HG02938 (cell line): Measurements from ENCODE around the gene METAP1D.
"Not testable (repeated sequence)": the region's sequence is repeated elsewhere in the genome, so short reads cannot be mapped to it uniquely, and the experiment has no call there.

Experiments used
- ATAC-seq: cut with Tn5 transposase; IDR thresholded peaks from one replicate; pipeline ENCODE4 v1.9.1; 2021; ENCODE audit warnings: mild to moderate bottlenecking, moderate library complexity; ENCODE audit not compliant: unreplicated experiment

Gene METAP1D

DNA sequence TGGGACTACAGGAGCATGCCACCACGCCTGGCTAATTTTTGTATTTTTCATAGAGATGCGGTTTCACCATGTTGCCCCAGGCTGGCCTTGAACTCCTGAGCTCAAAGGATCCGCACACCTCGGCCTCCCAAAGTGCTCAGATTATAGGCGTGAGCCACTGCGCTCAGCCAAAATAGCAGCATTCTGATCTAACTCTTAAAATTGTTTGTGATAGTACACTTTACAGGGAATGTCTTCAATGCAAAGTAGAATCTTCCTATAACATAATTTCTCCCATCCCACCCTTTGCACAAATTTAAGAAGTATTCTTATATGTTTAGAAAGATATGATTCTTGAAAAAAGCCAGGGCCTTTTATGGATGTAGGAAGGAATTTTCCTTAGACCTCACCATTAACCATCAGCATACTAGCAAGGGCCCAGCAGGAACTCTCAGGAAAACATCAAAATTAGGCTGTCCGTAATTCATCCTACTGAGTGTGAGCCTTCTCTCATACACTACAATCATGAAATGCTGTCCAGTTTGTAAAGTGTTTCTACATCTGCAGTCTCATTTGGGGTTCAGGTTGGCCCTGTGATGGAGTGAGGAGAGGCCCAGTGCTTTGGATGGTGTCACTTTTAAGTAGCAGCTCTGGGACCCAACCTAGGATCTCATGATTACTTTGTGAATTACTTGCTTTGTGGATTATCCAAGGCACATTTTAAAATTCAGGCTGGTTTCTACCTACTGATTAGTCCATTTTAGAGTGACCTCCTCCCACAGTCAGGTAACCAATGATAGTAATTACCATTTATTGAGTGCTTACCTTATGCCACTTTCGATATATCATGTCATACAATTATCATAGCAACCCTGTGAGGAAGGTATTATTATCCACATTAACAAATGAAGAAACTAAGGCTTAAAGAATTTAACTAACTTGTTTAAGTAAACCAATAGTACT lies 48.1 kb downstream of the METAP1D start:
- no peak for ATAC-seq

GRCh38 chr2:172048508-172049503 lies 49.1 kb downstream of the METAP1D start:
- ATAC-seq = no peak

- ATAC-seq = no peak
Measured at GRCh38 chr2:172049567-172050120, 49.9 kb downstream of the METAP1D start.

- no peak for ATAC-seq
Measured at GRCh38 chr2:172050479-172051125, 50.8 kb downstream of the METAP1D start.

- ATAC-seq = no peak
Measured at GRCh38 chr2:172052000-172052983, 52.5 kb downstream of the METAP1D start.

- ATAC-seq = no peak
Measured at GRCh38 chr2:172053486-172053885, 53.7 kb downstream of the METAP1D start.

DNA sequence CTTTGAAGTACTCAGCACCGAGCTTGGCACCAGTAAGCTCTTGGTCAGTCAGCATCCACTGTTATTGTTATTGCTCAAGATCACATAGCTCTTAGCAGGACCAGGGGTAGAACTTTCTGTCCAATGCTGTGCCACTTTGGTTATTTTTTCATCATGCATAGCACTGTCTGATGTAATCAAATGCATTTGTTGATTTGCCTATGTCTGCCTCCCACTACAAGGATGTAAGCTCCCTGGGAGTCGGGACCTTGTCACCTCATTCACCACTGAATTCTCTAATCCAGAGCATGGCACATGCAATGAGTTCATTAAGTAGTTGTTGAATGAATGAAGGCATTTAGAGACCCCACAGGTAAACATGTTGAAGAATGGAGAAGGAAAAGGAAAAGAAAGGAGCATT lies 56.5 kb downstream of the METAP1D start:
- no peak for ATAC-seq

DNA sequence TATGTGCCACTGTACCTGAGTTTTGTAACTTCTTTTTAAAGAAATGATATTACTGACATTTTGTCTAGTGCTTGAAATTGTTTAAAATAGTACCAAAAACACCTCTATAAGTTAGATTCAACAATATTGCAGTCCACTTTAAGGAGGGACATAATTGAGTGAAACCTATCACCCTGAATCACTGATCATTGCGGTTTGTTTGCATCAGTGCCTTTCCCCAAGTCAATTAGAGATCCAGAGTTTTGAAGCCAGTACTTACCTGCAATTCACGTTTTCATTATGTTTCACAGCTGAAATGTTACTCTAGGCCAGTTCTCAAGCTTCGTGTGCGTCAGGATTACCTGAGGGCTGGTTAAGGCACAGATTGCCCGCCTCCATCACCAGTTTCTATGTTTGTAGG lies 58.9 kb downstream of the METAP1D start:
- ATAC-seq = no peak

DNA sequence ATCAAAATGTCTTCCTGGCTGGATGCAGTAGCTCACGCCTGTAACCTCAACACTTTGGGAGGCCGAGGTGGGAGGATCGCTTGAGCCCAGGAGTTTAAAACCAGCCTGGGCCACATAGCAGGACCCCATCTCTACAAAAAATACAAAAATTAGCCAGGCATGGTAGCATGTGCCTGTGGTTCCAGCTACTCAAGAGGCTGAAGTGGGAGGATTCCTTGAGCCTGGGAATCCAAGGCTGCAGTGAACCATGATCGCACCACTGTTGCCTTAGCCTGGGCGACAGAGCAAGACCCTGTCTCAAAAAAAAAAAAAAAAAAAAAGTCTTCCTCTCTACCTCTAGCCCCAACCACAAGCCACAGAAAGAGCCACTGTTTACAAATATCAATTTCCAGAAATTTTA lies 60.4 kb downstream of the METAP1D start:
- ATAC-seq = not testable (repeated sequence)

DNA sequence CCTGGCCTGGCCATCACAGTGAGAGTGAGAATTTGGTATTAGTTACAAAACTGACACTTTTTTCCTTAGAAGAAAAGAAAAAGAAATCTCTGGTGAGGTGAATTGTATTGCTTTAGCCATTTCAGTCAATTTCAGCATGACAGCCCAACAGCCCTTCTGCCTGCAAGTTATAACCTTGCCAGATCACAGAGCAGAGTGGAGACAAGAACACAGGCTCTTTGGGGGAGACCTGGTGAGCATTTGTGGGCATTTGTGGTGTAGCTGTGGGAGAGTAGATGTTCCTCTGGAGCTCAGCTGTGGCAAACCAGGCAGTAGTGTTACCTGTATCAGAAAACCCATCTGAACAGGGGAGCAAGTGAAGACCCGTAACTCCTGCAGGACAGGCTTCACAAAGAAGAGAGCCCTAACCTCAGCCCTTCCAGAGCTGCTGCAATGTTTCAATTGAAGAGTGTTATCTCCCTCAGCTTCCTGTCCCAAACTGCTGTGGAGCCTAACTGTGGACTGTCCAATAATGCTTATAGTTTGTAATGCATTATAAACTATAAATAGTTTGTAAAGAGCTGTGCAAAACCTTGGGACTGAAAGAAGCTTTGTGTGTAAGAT lies 62.8 kb downstream of the METAP1D start:
- ATAC-seq = no peak

- ATAC-seq = no peak
Measured at GRCh38 chr2:172063446-172063845, 63.7 kb downstream of the METAP1D start.

GRCh38 chr2:172065111-172065510 lies 65.4 kb downstream of the METAP1D start:
- ATAC-seq = no peak

- ATAC-seq = no peak
Measured at GRCh38 chr2:172066394-172066886, 66.7 kb downstream of the METAP1D start.

DNA sequence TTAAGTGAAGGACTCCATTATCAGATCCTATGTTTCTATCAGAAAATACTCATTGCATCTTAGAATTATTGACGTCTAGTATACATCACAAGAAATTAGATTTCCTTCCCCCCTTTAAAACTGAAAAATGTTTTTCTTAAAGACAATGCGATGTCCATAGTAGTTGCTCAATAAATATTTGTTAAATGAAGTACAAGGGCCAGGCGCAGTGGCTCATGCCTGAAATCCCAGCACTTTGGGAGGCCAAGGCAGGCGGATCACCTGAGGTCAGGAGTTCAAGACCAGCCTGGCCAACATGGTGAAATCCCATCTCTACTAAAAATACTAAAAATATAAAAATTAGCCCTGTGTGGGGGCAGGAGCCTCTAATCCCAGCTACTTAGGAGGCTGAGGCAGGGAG lies 68.2 kb downstream of the METAP1D start:
- ATAC-seq = not testable (repeated sequence)

GRCh38 chr2:172070936-172071335 lies 71.2 kb downstream of the METAP1D start:
- no peak for ATAC-seq

- ATAC-seq = no peak
Measured at GRCh38 chr2:172072303-172072702, 72.5 kb downstream of the METAP1D start.

- ATAC-seq = no peak
Measured at GRCh38 chr2:172072706-172073105, 73.0 kb downstream of the METAP1D start.

DNA sequence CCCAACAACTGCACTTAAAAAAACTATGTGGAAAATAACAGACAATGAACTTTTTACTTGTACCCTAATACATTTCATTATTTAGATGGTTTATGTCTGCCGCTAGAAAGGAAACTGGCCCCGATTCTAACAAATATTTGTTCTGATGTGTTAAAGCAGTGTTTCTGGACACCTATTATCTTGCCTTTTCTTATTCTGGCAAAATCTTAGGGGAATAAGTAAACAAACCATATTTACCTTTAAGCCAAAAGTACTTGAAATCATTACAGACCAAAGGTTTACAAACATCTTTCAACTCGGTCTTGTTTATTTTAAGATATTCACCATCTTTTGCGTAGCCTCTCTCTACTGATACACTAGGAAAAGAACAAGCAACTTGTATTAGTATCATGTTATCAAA lies 73.8 kb downstream of the METAP1D start:
- ATAC-seq = no peak

DNA sequence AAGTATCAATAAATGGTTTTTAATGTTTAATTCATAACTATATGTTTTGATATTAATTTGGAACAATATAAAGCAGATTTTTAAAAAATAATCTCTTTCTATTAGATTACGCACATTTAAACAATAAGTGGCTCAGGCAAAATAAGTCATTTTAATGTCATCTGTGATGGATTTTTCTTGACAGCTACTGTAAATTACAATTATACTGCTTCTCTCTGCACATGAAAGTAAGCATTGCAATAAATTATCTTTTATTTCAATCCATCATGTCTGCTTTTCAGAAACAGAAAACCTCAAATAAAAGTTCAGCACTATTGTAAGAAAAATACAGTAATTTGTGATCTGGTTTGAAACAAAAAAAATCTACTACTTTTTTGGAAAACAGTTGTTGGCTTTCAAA lies 74.5 kb downstream of the METAP1D start:
- no peak for ATAC-seq
